H9 (cell line): ENCODE data around the gene HLA-DRB1. TPM values are rescaled to one million over a fixed set of nuclear protein-coding genes. Genes with fewer than 3 reads are reported as not detected.

Experiments used
- DNase-seq: peaks from one replicate; pipeline ENCODE4 v3.0.0-alpha.2; 2017
- H2AFZ ChIP-seq: one replicate; pipeline ENCODE4 v1.6.1; 2013; ENCODE audit warnings: mild to moderate bottlenecking, low read length, control low read depth, moderate library complexity
- H2AK5ac ChIP-seq: 2 replicates; pipeline ENCODE4 v1.6.1; 2013; ENCODE audit warnings: low read length, control low read depth, mixed read lengths; ENCODE audit not compliant: insufficient read length
- H2BK120ac ChIP-seq: one replicate; pipeline ENCODE4 v1.6.1; 2013; ENCODE audit warnings: low read depth, mild to moderate bottlenecking, low read length, control low read depth, inconsistent platforms; ENCODE audit not compliant: poor library complexity, severe bottlenecking
- H2BK12ac ChIP-seq: 2 replicates; pipeline ENCODE4 v1.6.1; 2013; ENCODE audit warnings: low read length, control low read depth, mixed read lengths, low read depth; ENCODE audit not compliant: insufficient read length
- H2BK15ac ChIP-seq: 2 replicates; pipeline ENCODE4 v1.6.1; 2013; ENCODE audit warnings: low read depth, low read length, control low read depth
- H2BK20ac ChIP-seq: one replicate; pipeline ENCODE4 v1.6.1; 2013; ENCODE audit warnings: low read depth, mild to moderate bottlenecking, low read length, control low read depth, inconsistent platforms; ENCODE audit not compliant: poor library complexity, severe bottlenecking
- H2BK5ac ChIP-seq: 2 replicates; pipeline ENCODE4 v1.6.1; 2013; ENCODE audit warnings: low read length, control low read depth, mixed read lengths; ENCODE audit not compliant: insufficient read length
- H3K14ac ChIP-seq: 2 replicates; pipeline ENCODE4 v1.6.1; 2013; ENCODE audit warnings: low read length, control low read depth; ENCODE audit not compliant: insufficient read depth
- H3K18ac ChIP-seq: 2 replicates; pipeline ENCODE4 v1.6.1; 2013; ENCODE audit warnings: low read depth, mild to moderate bottlenecking, mixed read lengths, low read length, control low read depth; ENCODE audit not compliant: insufficient read length
- H3K23ac ChIP-seq: 2 replicates; pipeline ENCODE4 v1.6.1; 2013; ENCODE audit warnings: low read length, control low read depth, mixed read lengths, low read depth; ENCODE audit not compliant: insufficient read length
- H3K23me2 ChIP-seq: 2 replicates; pipeline ENCODE4 v1.6.1; 2013; ENCODE audit warnings: low read depth, mild to moderate bottlenecking, mixed read lengths, low read length, control low read depth; ENCODE audit not compliant: insufficient read length, poor library complexity, severe bottlenecking
- H3K27ac ChIP-seq: 2 replicates; pipeline ENCODE4 v1.5.1; 2013; ENCODE audit warnings: low read length, control low read depth, mixed read lengths, low read depth; ENCODE audit not compliant: insufficient read length
- H3K27me3 ChIP-seq: 2 replicates; pipeline ENCODE4 v1.6.1; 2013; ENCODE audit warnings: low read length, control low read depth, inconsistent platforms; ENCODE audit not compliant: insufficient read depth
- H3K4ac ChIP-seq: 2 replicates; pipeline ENCODE4 v1.6.1; 2013; ENCODE audit warnings: low read depth, mild to moderate bottlenecking, control low read depth, inconsistent platforms, low read length, moderate library complexity
- H3K4me1 ChIP-seq: 2 replicates; pipeline ENCODE4 v1.6.1; 2013; ENCODE audit warnings: low read length, control low read depth, inconsistent platforms; ENCODE audit not compliant: insufficient read depth
- H3K4me2 ChIP-seq: 2 replicates; pipeline ENCODE4 v1.6.1; 2013; ENCODE audit warnings: low read length, control low read depth, mixed read lengths; ENCODE audit not compliant: insufficient read length, insufficient read depth
- H3K56ac ChIP-seq: 2 replicates; pipeline ENCODE4 v1.6.1; 2013; ENCODE audit warnings: low read depth, mild to moderate bottlenecking, mixed read lengths, low read length, control low read depth; ENCODE audit not compliant: insufficient read length
- H3K79me1 ChIP-seq: 2 replicates; pipeline ENCODE4 v1.6.1; 2013; ENCODE audit warnings: low read depth, mild to moderate bottlenecking, moderate library complexity, low read length, control low read depth, inconsistent platforms; ENCODE audit not compliant: insufficient read depth, poor library complexity, severe bottlenecking
- H3K79me2 ChIP-seq: 2 replicates; pipeline ENCODE4 v1.6.1; 2013; ENCODE audit warnings: low read length, control low read depth, inconsistent platforms; ENCODE audit not compliant: insufficient read depth
- H3K9ac ChIP-seq: 2 replicates; pipeline ENCODE4 v1.6.1; 2013; ENCODE audit warnings: low read length, control low read depth, mixed read lengths; ENCODE audit not compliant: insufficient read length; ENCODE audit errors: extremely low read depth
- H3K9me3 ChIP-seq: one replicate; pipeline ENCODE4 v1.6.1; 2013; ENCODE audit warnings: low read depth, low read length, inconsistent platforms; ENCODE audit not compliant: control insufficient read depth
- H3T11ph ChIP-seq: one replicate; pipeline ENCODE4 v1.6.1; 2013; ENCODE audit warnings: mild to moderate bottlenecking, low read length, control low read depth, inconsistent platforms
- H4K20me1 ChIP-seq: one replicate; pipeline ENCODE4 v1.6.1; 2013; ENCODE audit not compliant: control insufficient read depth, insufficient read length, insufficient read depth
- H4K5ac ChIP-seq: 2 replicates; pipeline ENCODE4 v1.6.1; 2013; ENCODE audit warnings: low read depth, mild to moderate bottlenecking, mixed read lengths, low read length, control low read depth; ENCODE audit not compliant: insufficient read length
- H4K8ac ChIP-seq: replicated peaks from 2 replicates; pipeline ENCODE4 v1.6.1; 2013; ENCODE audit warnings: low read length, control low read depth, mixed read lengths, low read depth; ENCODE audit not compliant: insufficient read length
- H4K91ac ChIP-seq: 2 replicates; pipeline ENCODE4 v1.6.1; 2013; ENCODE audit warnings: low read depth, mild to moderate bottlenecking, moderate library complexity, mixed read lengths, low read length, control low read depth; ENCODE audit not compliant: insufficient read length
- H3K27ac Mint-ChIP-seq, 3 experiments: 2 replicates in 2 of 3; 3 replicates in 1 of 3; pipeline ENCODE4 v1.8.0; 2020 to 2021; ENCODE audit warnings: mixed read lengths in 3 of 3, mild to moderate bottlenecking in 1 of 3, moderate library complexity in 1 of 3
- H3K27me3 Mint-ChIP-seq: 2 replicates; pipeline ENCODE4 v1.8.0; 2021; ENCODE audit warnings: low read depth, mild to moderate bottlenecking, moderate library complexity, mixed read lengths
- H3K36me3 Mint-ChIP-seq, 3 experiments: 2 replicates in 2 of 3; 3 replicates in 1 of 3; pipeline ENCODE4 v1.8.0; 2020 to 2021; ENCODE audit warnings: low read depth in 3 of 3, mixed read lengths in 3 of 3; ENCODE audit not compliant: insufficient read depth in 1 of 3
- H3K4me1 Mint-ChIP-seq, 2 experiments: 2 replicates each; pipeline ENCODE4 v1.8.0; 2020; ENCODE audit warnings: mixed read lengths in 2 of 2
- H3K4me3 Mint-ChIP-seq, 2 experiments: 2 replicates in 1 of 2; 3 replicates in 1 of 2; pipeline ENCODE4 v1.8.0; 2020 to 2021; ENCODE audit warnings: mild to moderate bottlenecking in 2 of 2, mixed read lengths in 2 of 2, moderate library complexity in 1 of 2
- H3K9me3 Mint-ChIP-seq, 2 experiments: 2 replicates in 1 of 2; 3 replicates in 1 of 2; pipeline ENCODE4 v1.8.0; 2020; ENCODE audit warnings: mild to moderate bottlenecking in 2 of 2, mixed read lengths in 2 of 2, moderate library complexity in 1 of 2
- CTCF ChIP-seq: fragments of 200-600 bp; sonication (generic); conservative IDR thresholded peaks from 3 replicates; pipeline ENCODE4 v1.8.0; 2021; ENCODE audit warnings: antibody characterized with exemption, mild to moderate bottlenecking
- WGBS: extraction: QIAGEN DNeasy Blood & Tissue Kit; methylation state at CpG from one replicate; pipeline ENCODE4 v1.1.7; 2013; ENCODE audit warnings: missing lambda C conversion rate, low lambda C conversion rate, mixed read lengths; ENCODE audit not compliant: insufficient read length; ENCODE audit errors: extremely low coverage; 5-methylcytosine and 5-hydroxymethylcytosine counted together
- total RNA-seq: library from RNA; stranded (reverse); gene quantifications from 2 replicates; pipeline ENCODE4 v1.2.1, GENCODE V29; 2021

HLA-DRB1 gene
- total RNA-seq, 1 experiment from 2014 or later: 25.9 TPM

GRCh38 chr6:32614366-32615081 is 24.9 kb upstream of the HLA-DRB1 start:
- no peak overlapping the region for H3K4me3 Mint-ChIP-seq
- no peaks in the 10 kb centered on the region for H3K27me3 Mint-ChIP-seq
- Histone ChIP-seq H2BK15ac (no peak overlapping the region), H3K14ac (no peak overlapping the region), H4K91ac (no peak overlapping the region), H2AFZ (no peak overlapping the region), H2BK12ac (no peak overlapping the region), H3K27me3 (no peaks in the 10 kb centered on the region), H3K9me3 (no peaks in the 10 kb centered on the region), H3K23ac (no peak overlapping the region), H3K23me2 (no peaks in the 10 kb centered on the region), H4K5ac (no peak overlapping the region), H3K4ac (no peak overlapping the region), H4K8ac (no peak overlapping the region), H3K9ac (no peak overlapping the region), H3K4me1 (peaks cover 4% of the 10 kb centered on the region; the same call in 1 of the 2 replicates), H3K27ac (no peak overlapping the region), H2BK5ac (no peak overlapping the region), H3T11ph (no peak overlapping the region), H3K56ac (no peak overlapping the region), H2AK5ac (no peak overlapping the region), H3K79me1 (no peaks in the 10 kb centered on the region), H2BK20ac (no peak overlapping the region), H2BK120ac (no peak overlapping the region), H3K4me2 (no peak overlapping the region), H4K20me1 (no peaks in the 10 kb centered on the region), H3K79me2 (no peaks in the 10 kb centered on the region), H3K18ac (no peak overlapping the region)
- TF ChIP-seq CTCF: no peak
- H3K9me3 Mint-ChIP-seq: no peaks in the 10 kb centered on the region; a peak in 1 of 5 replicates
- H3K36me3 Mint-ChIP-seq: no peaks in the 10 kb centered on the region
- no CpG with 5 or more reads among the region's 1 CpG for WGBS
- H3K27ac Mint-ChIP-seq: no peak overlapping the region
- peak; percentile 47 for DNase-seq
- peaks cover 15 to 26% of the 10 kb centered on the region in 2 experiments for H3K4me1 Mint-ChIP-seq
